Cardiac muscle cell (in vitro differentiated cells and primary cell): ENCODE results near the gene C1QL4. TPM values are rescaled to one million over a fixed set of nuclear protein-coding genes. Genes with fewer than 3 reads are reported as not detected.
"Not testable (repeated sequence)": the region's sequence is repeated elsewhere in the genome, so short reads cannot be mapped to it uniquely, and the experiment has no call there.

ENCODE experiments used
- DNase-seq, 2 donors: peaks; one replicate each; pipeline versions ENCODE4 v3.0.0 to v3.0.0-alpha.2; 2010 to 2017; ENCODE audit warnings: low read depth in 1 of 2, low spot score in 1 of 2
- H3K27ac ChIP-seq: fragments of 200-600 bp; sonication (generic); 2 replicates; pipeline ENCODE4 v1.5.1; 2016
- H3K27me3 ChIP-seq: fragments of 200-600 bp; sonication (generic); 2 replicates; pipeline ENCODE4 v1.6.0; 2016; ENCODE audit warnings: control low read depth
- H3K36me3 ChIP-seq: fragments of 200-600 bp; sonication (generic); 2 replicates; pipeline ENCODE4 v1.5.1; 2016; ENCODE audit warnings: control low read depth
- H3K4me1 ChIP-seq: fragments of 200-600 bp; sonication (generic); 2 replicates; pipeline ENCODE4 v1.8.1; 2017; ENCODE audit warnings: low read depth, mild to moderate bottlenecking, mixed run types
- H3K4me3 ChIP-seq: fragments of 200-600 bp; sonication (generic); 2 replicates; pipeline ENCODE4 v1.5.1; 2016; ENCODE audit warnings: mild to moderate bottlenecking
- H3K9me3 ChIP-seq: fragments of 200-600 bp; sonication (generic); 2 replicates; pipeline ENCODE4 v1.5.1; 2017; ENCODE audit warnings: low read depth, mild to moderate bottlenecking, control low read depth
- polyA plus RNA-seq: library from polyadenylated mRNA; unstranded; fragments of >200 nt; fragmentation: Nextera tagmentation; extraction: Ambion mirVana; gene quantifications from 2 replicates; pipeline ENCODE4 v1.2.1, GENCODE V29; 2016
- total RNA-seq: library from RNA; depleted of rRNA; stranded (reverse); fragments of >200 nt; gene quantifications from 2 replicates; pipeline ENCODE4 v1.2.3, GENCODE V29; 2016
- TF ChIP-seq, protein P1 (sequence below): IDR thresholded peaks from 2 replicates; pipeline ENCODE4 v1.5.1; 2012; ENCODE audit warnings: low read depth, mild to moderate bottlenecking, low read length

The C1QL4 gene
- total and polyA plus RNA-seq, 2 experiments from 2014 or later: not detected

DNA sequence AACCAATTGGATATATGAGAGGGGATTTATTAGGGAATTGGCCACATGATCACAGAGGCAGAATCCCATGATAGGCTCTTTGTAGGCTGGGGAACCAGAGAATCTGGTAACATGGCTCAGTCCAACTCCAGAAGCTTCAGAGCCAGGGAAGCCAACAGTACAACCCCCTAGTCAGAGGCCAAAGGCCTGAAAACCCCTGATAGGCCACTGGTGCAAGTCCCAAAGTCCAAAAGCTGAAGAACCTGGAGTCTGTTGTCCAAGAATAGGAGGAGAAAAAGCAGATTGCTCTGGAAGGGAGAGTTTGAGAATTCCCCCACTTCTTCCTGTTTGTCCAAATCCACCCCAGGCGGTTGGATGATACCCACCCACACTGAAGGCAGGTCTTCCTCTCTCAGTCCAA is 22.2 kb downstream of the C1QL4 start:
- DNase-seq: no peak
- H3K27ac ChIP-seq: no peak overlapping the region
- H3K9me3 ChIP-seq: no peaks in the 10 kb centered on the region
- H3K36me3 ChIP-seq: no peaks in the 10 kb centered on the region
- TF ChIP-seq, protein P1, sequence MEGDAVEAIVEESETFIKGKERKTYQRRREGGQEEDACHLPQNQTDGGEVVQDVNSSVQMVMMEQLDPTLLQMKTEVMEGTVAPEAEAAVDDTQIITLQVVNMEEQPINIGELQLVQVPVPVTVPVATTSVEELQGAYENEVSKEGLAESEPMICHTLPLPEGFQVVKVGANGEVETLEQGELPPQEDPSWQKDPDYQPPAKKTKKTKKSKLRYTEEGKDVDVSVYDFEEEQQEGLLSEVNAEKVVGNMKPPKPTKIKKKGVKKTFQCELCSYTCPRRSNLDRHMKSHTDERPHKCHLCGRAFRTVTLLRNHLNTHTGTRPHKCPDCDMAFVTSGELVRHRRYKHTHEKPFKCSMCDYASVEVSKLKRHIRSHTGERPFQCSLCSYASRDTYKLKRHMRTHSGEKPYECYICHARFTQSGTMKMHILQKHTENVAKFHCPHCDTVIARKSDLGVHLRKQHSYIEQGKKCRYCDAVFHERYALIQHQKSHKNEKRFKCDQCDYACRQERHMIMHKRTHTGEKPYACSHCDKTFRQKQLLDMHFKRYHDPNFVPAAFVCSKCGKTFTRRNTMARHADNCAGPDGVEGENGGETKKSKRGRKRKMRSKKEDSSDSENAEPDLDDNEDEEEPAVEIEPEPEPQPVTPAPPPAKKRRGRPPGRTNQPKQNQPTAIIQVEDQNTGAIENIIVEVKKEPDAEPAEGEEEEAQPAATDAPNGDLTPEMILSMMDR: no peak
- H3K4me3 ChIP-seq: no peak overlapping the region
- H3K4me1 ChIP-seq: no peaks in the 10 kb centered on the region
- peaks cover 14% of the 10 kb centered on the region for H3K27me3 ChIP-seq

DNA sequence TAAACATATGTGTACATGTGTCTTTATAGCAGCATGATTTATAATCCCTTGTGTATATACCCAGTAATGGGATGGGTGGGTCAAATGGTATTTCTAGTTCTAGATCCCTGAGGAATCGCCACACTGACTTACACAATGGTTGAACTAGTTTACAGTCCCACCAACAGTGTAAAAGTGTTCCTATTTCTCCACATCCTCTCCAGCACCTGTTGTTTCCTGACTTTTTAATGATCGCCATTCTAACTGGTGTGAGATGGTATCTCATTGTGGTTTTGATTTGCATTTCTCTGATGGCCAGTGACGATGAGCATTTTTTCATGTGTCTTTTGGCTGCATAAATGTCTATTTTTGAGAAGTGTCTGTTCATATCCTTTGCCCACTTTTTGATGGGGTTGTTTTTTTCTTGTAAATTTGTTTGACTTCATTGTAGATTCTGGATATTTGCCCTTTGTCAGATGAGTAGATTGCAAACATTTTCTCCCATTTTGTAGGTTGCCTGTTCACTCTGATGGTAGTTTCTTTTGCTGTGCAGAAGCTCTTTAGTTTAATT is 26.5 kb downstream of the C1QL4 start:
- H3K36me3 ChIP-seq, H3K9me3 ChIP-seq, H3K27me3 ChIP-seq, H3K4me1 ChIP-seq, DNase-seq, H3K27ac ChIP-seq, H3K4me3 ChIP-seq: not testable (repeated sequence)

DNA sequence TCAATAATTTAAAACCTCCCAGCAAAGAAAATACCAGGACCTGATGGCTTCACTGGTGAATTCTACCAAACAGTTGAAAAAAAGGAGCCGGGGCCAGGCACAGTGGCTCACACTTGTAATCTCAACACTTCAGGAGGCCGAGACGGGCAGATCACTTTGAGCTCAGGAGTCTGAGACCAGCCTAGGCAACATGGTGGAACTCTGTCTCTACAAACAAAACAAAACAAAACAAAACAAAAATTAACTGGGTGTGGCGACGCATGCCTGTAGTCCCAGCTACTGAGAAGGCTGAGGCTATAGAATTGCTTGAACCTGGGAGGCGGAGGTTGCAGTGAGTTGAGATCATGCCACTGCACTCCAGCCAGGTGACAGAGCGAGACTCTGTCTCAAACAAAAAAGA is 27.6 kb downstream of the C1QL4 start:
- no peaks in the 10 kb centered on the region for H3K9me3 ChIP-seq
- no peaks in the 10 kb centered on the region for H3K4me1 ChIP-seq
- H3K27ac ChIP-seq: no peak overlapping the region
- peaks cover 6% of the 10 kb centered on the region for H3K27me3 ChIP-seq
- no peak for DNase-seq
- H3K36me3 ChIP-seq: no peaks in the 10 kb centered on the region
- TF ChIP-seq, protein P1: no peak
- H3K4me3 ChIP-seq: no peak overlapping the region

DNA sequence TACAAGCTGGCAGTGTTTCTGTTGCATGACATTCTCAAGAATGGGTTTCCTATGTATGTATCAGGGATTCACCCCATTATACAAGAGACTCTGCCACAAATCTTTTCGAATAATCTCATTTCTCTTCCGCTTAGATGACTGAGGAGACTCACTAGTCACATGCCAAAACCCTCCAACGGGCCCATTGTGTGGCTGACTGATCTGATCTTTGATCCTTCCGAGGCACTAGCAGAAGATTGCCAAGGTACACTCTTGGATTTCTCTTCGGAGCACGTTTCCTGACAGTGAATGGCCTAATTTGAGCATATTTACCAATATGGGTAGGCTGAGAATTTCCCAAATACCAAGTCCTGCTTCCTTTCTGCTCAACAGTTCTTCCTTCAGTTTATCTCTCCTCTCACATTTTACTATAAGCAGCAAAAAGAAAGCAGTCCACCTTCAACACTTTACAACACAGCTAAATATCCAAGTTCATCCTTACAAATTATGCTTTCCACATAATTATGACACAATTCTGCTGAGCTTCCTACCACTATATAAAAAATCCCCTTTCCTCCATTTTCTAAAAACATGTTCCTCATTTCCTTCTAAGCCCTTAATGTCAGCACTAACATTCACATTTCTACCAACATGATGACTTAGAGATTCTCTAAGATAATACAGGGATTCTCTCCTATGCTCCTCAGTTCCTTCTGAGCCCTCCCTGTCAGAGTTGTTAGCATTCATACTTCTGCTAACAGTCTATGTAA is 31.1 kb downstream of the C1QL4 start:
- DNase-seq: no peak
- TF ChIP-seq, protein P1: no peak
- H3K4me1 ChIP-seq: no peaks in the 10 kb centered on the region
- no peak overlapping the region for H3K27ac ChIP-seq
- H3K27me3 ChIP-seq: peaks cover 6% of the 10 kb centered on the region
- H3K9me3 ChIP-seq: no peaks in the 10 kb centered on the region
- no peaks in the 10 kb centered on the region for H3K36me3 ChIP-seq
- H3K4me3 ChIP-seq: no peak overlapping the region

DNA sequence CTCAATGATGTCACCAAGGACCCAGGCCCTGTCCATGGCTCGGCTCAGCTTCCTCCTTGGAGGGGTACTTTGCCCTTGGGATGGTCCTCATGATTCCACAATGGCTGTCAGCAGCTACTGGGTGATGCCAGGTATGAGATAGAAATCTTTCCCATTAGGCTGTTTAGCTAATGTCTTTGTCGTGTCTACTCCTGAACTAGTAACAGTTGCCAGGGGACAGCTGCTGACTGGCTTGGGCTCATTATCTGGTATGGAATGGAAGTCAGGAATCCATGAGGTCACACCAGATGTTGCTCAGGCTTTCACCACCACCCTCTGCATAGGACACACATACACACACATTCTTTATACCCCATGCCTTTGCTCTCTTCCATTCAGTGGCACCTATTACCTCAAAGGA is 32.8 kb downstream of the C1QL4 start:
- peak in 1 of 2 donors; percentile 45 for DNase-seq
- no peak overlapping the region for H3K27ac ChIP-seq
- H3K4me1 ChIP-seq: no peaks in the 10 kb centered on the region
- TF ChIP-seq, protein P1: no peak
- H3K27me3 ChIP-seq: peaks cover 11% of the 10 kb centered on the region
- no peaks in the 10 kb centered on the region for H3K36me3 ChIP-seq
- no peaks in the 10 kb centered on the region for H3K9me3 ChIP-seq
- H3K4me3 ChIP-seq: no peak overlapping the region

DNA sequence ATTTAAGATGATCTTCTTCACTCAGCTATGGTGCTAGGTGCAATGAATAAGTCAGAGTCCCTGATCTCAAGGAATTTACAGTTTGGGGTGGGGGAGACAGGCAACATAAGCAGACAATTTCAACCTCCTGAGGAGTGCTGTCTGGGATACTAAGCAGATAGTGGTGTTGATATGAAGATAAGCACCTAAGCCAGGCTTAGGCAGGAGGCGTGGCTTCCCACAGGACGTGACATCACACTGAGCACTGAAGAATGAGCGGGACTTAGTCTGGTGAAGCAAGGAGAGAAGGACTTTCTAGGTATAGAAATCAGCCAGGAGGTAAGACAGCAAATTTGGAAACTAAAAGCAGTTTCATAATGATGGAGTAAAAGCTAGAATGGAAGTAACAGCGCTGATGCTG is 35.2 kb downstream of the C1QL4 start:
- TF ChIP-seq, protein P1: no peak
- no peaks in the 10 kb centered on the region for H3K9me3 ChIP-seq
- no peak overlapping the region for H3K4me3 ChIP-seq
- peaks cover 35% of the 10 kb centered on the region for H3K27me3 ChIP-seq
- DNase-seq: no peak
- no peaks in the 10 kb centered on the region for H3K36me3 ChIP-seq
- H3K27ac ChIP-seq: no peak overlapping the region
- peaks cover 4% of the 10 kb centered on the region for H3K4me1 ChIP-seq
